Measurements from ENCODE around the gene TFPI2. TPM values are rescaled to one million over a fixed set of nuclear protein-coding genes. Genes with fewer than 3 reads are reported as not detected.
"Not testable (repeated sequence)": the region's sequence is repeated elsewhere in the genome, so short reads cannot be mapped to it uniquely, and the experiment has no call there.

TFPI2 gene
- total RNA-seq, 2 experiments from 2014 or later = not detected

GRCh38 chr7:93914581-93915066, 24.1 kb upstream of the TFPI2 start:
- CTCF ChIA-PET (ENCODE audit: unreplicated experiment) = no interaction called here
- no peak overlapping the region for H3K27ac ChIP-seq (ENCODE audit: low read depth, low read length, poor library complexity, severe bottlenecking)
- H3K9me3 ChIP-seq (ENCODE audit: low read length) = no peaks in the 10 kb centered on the region
- no peak overlapping the region for H2AFZ ChIP-seq (ENCODE audit: low read length)
- H3K4me2 ChIP-seq (ENCODE audit: low read length) = no peak overlapping the region
- H3K9me2 ChIP-seq (ENCODE audit: insufficient read depth, low read length) = no peaks in the 10 kb centered on the region
- no peak overlapping the region for H3K4me3 ChIP-seq (ENCODE audit: low read depth, low read length, poor library complexity, severe bottlenecking)
- TF ChIP-seq CTCF (conservative IDR thresholded peaks at IDR 0.05; ENCODE audit: low read length) = no peak
- no peak for TF ChIP-seq EZH2phosphoT487 (IDR thresholded peaks at IDR 0.05; ENCODE audit: borderline replicate concordance, low read depth, low read length)
- no TSS peak for BruUV-seq (replicated peaks)
- no peaks in the 10 kb centered on the region for H3K79me2 ChIP-seq (ENCODE audit: insufficient read depth, low read depth, low read length)
- no peaks in the 10 kb centered on the region for H3K36me3 ChIP-seq (ENCODE audit: insufficient read depth, low read length)
- POLR2A ChIA-PET = no interaction called here
- no peaks in the 10 kb centered on the region for H4K20me1 ChIP-seq (ENCODE audit: insufficient read depth, low read length)
- peaks cover 21% of the 10 kb centered on the region for H3K4me1 ChIP-seq (ENCODE audit: insufficient read depth, low read length, poor library complexity, severe bottlenecking)
- DNase-seq (ENCODE audit: low spot score) = no peak
- intact Hi-C loops (cut with micrococcal nuclease; ENCODE audit: unreplicated experiment) = no loop called here

- H3K4me1 ChIP-seq (ENCODE audit: insufficient read depth, low read length, poor library complexity, severe bottlenecking) = peaks cover 21% of the 10 kb centered on the region
- no peak overlapping the region for H3K4me3 ChIP-seq (ENCODE audit: low read depth, low read length, poor library complexity, severe bottlenecking)
- H3K4me2 ChIP-seq (ENCODE audit: low read length) = 0 out of 2 replicates have a peak overlapping the region, but pooled peaks have one; percentile 14
- intact Hi-C loops (cut with micrococcal nuclease; ENCODE audit: unreplicated experiment) = no loop called here
- no peak for TF ChIP-seq CTCF (conservative IDR thresholded peaks at IDR 0.05; ENCODE audit: low read length)
- no peaks in the 10 kb centered on the region for H3K36me3 ChIP-seq (ENCODE audit: insufficient read depth, low read length)
- DNase-seq (ENCODE audit: low spot score) = peak; percentile 15
- H4K20me1 ChIP-seq (ENCODE audit: insufficient read depth, low read length) = no peaks in the 10 kb centered on the region
- H3K27ac ChIP-seq (ENCODE audit: low read depth, low read length, poor library complexity, severe bottlenecking) = no peak overlapping the region
- peak overlapping the region; percentile 94 for H2AFZ ChIP-seq (ENCODE audit: low read length)
- no peaks in the 10 kb centered on the region for H3K9me2 ChIP-seq (ENCODE audit: insufficient read depth, low read length)
- H3K9me3 ChIP-seq (ENCODE audit: low read length) = no peaks in the 10 kb centered on the region
- ChIA-PET CTCF (ENCODE audit: unreplicated experiment) (no interaction called here), POLR2A (no interaction called here)
- no TSS peak for BruUV-seq (replicated peaks)
- no peaks in the 10 kb centered on the region for H3K79me2 ChIP-seq (ENCODE audit: insufficient read depth, low read depth, low read length)
These were observed 22.6 kb upstream of the TFPI2 start for GRCh38 chr7:93913197-93913596.

- H3K4me3 ChIP-seq (ENCODE audit: low read depth, low read length, poor library complexity, severe bottlenecking); H3K9me3 ChIP-seq (ENCODE audit: low read length); H3K27ac ChIP-seq (ENCODE audit: low read depth, low read length, poor library complexity, severe bottlenecking); H4K20me1 ChIP-seq (ENCODE audit: insufficient read depth, low read length); CTCF ChIA-PET (ENCODE audit: unreplicated experiment); POLR2A ChIA-PET; H3K79me2 ChIP-seq (ENCODE audit: insufficient read depth, low read depth, low read length); H3K36me3 ChIP-seq (ENCODE audit: insufficient read depth, low read length); BruUV-seq (replicated peaks); H2AFZ ChIP-seq (ENCODE audit: low read length); DNase-seq (ENCODE audit: low spot score); H3K4me2 ChIP-seq (ENCODE audit: low read length); intact Hi-C loops (cut with micrococcal nuclease; ENCODE audit: unreplicated experiment); H3K9me2 ChIP-seq (ENCODE audit: insufficient read depth, low read length): not testable (repeated sequence)
- peaks cover 15% of the 10 kb centered on the region for H3K4me1 ChIP-seq (ENCODE audit: insufficient read depth, low read length, poor library complexity, severe bottlenecking)
These were observed 21.1 kb upstream of the TFPI2 start for GRCh38 chr7:93911661-93912060.

- H3K79me2 ChIP-seq (ENCODE audit: insufficient read depth, low read depth, low read length); POLR2A ChIA-PET; DNase-seq (ENCODE audit: low spot score); H3K9me2 ChIP-seq (ENCODE audit: insufficient read depth, low read length); H2AFZ ChIP-seq (ENCODE audit: low read length); H3K4me3 ChIP-seq (ENCODE audit: low read depth, low read length, poor library complexity, severe bottlenecking); CTCF ChIA-PET (ENCODE audit: unreplicated experiment); intact Hi-C loops (cut with micrococcal nuclease; ENCODE audit: unreplicated experiment); H3K36me3 ChIP-seq (ENCODE audit: insufficient read depth, low read length); H3K4me2 ChIP-seq (ENCODE audit: low read length); H3K9me3 ChIP-seq (ENCODE audit: low read length); H3K27ac ChIP-seq (ENCODE audit: low read depth, low read length, poor library complexity, severe bottlenecking); BruUV-seq (replicated peaks); H4K20me1 ChIP-seq (ENCODE audit: insufficient read depth, low read length): not testable (repeated sequence)
- H3K4me1 ChIP-seq (ENCODE audit: insufficient read depth, low read length, poor library complexity, severe bottlenecking) = peaks cover 11% of the 10 kb centered on the region
These were observed 20.7 kb upstream of the TFPI2 start for GRCh38 chr7:93911242-93911641.

Data from OCI-LY7 (cell line).